H9 (cell line): ENCODE data around the gene EPB41. TPM values are rescaled to one million over a fixed set of nuclear protein-coding genes. Genes with fewer than 3 reads are reported as not detected.

Source experiments
- DNase-seq: peaks from one replicate; pipeline ENCODE4 v3.0.0-alpha.2; 2017
- H2AFZ ChIP-seq: one replicate; pipeline ENCODE4 v1.6.1; 2013; ENCODE audit warnings: mild to moderate bottlenecking, low read length, control low read depth, moderate library complexity
- H2AK5ac ChIP-seq: 2 replicates; pipeline ENCODE4 v1.6.1; 2013; ENCODE audit warnings: low read length, control low read depth, mixed read lengths; ENCODE audit not compliant: insufficient read length
- H2BK120ac ChIP-seq: one replicate; pipeline ENCODE4 v1.6.1; 2013; ENCODE audit warnings: low read depth, mild to moderate bottlenecking, low read length, control low read depth, inconsistent platforms; ENCODE audit not compliant: poor library complexity, severe bottlenecking
- H2BK12ac ChIP-seq: 2 replicates; pipeline ENCODE4 v1.6.1; 2013; ENCODE audit warnings: low read length, control low read depth, mixed read lengths, low read depth; ENCODE audit not compliant: insufficient read length
- H2BK15ac ChIP-seq: 2 replicates; pipeline ENCODE4 v1.6.1; 2013; ENCODE audit warnings: low read depth, low read length, control low read depth
- H2BK20ac ChIP-seq: one replicate; pipeline ENCODE4 v1.6.1; 2013; ENCODE audit warnings: low read depth, mild to moderate bottlenecking, low read length, control low read depth, inconsistent platforms; ENCODE audit not compliant: poor library complexity, severe bottlenecking
- H2BK5ac ChIP-seq: 2 replicates; pipeline ENCODE4 v1.6.1; 2013; ENCODE audit warnings: low read length, control low read depth, mixed read lengths; ENCODE audit not compliant: insufficient read length
- H3K14ac ChIP-seq: 2 replicates; pipeline ENCODE4 v1.6.1; 2013; ENCODE audit warnings: low read length, control low read depth; ENCODE audit not compliant: insufficient read depth
- H3K18ac ChIP-seq: 2 replicates; pipeline ENCODE4 v1.6.1; 2013; ENCODE audit warnings: low read depth, mild to moderate bottlenecking, mixed read lengths, low read length, control low read depth; ENCODE audit not compliant: insufficient read length
- H3K23ac ChIP-seq: 2 replicates; pipeline ENCODE4 v1.6.1; 2013; ENCODE audit warnings: low read length, control low read depth, mixed read lengths, low read depth; ENCODE audit not compliant: insufficient read length
- H3K23me2 ChIP-seq: 2 replicates; pipeline ENCODE4 v1.6.1; 2013; ENCODE audit warnings: low read depth, mild to moderate bottlenecking, mixed read lengths, low read length, control low read depth; ENCODE audit not compliant: insufficient read length, poor library complexity, severe bottlenecking
- H3K27ac ChIP-seq: 2 replicates; pipeline ENCODE4 v1.5.1; 2013; ENCODE audit warnings: low read length, control low read depth, mixed read lengths, low read depth; ENCODE audit not compliant: insufficient read length
- H3K27me3 ChIP-seq: 2 replicates; pipeline ENCODE4 v1.6.1; 2013; ENCODE audit warnings: low read length, control low read depth, inconsistent platforms; ENCODE audit not compliant: insufficient read depth
- H3K4ac ChIP-seq: 2 replicates; pipeline ENCODE4 v1.6.1; 2013; ENCODE audit warnings: low read depth, mild to moderate bottlenecking, control low read depth, inconsistent platforms, low read length, moderate library complexity
- H3K4me1 ChIP-seq: 2 replicates; pipeline ENCODE4 v1.6.1; 2013; ENCODE audit warnings: low read length, control low read depth, inconsistent platforms; ENCODE audit not compliant: insufficient read depth
- H3K4me2 ChIP-seq: 2 replicates; pipeline ENCODE4 v1.6.1; 2013; ENCODE audit warnings: low read length, control low read depth, mixed read lengths; ENCODE audit not compliant: insufficient read length, insufficient read depth
- H3K56ac ChIP-seq: 2 replicates; pipeline ENCODE4 v1.6.1; 2013; ENCODE audit warnings: low read depth, mild to moderate bottlenecking, mixed read lengths, low read length, control low read depth; ENCODE audit not compliant: insufficient read length
- H3K79me1 ChIP-seq: 2 replicates; pipeline ENCODE4 v1.6.1; 2013; ENCODE audit warnings: low read depth, mild to moderate bottlenecking, moderate library complexity, low read length, control low read depth, inconsistent platforms; ENCODE audit not compliant: insufficient read depth, poor library complexity, severe bottlenecking
- H3K79me2 ChIP-seq: 2 replicates; pipeline ENCODE4 v1.6.1; 2013; ENCODE audit warnings: low read length, control low read depth, inconsistent platforms; ENCODE audit not compliant: insufficient read depth
- H3K9ac ChIP-seq: 2 replicates; pipeline ENCODE4 v1.6.1; 2013; ENCODE audit warnings: low read length, control low read depth, mixed read lengths; ENCODE audit not compliant: insufficient read length; ENCODE audit errors: extremely low read depth
- H3K9me3 ChIP-seq: one replicate; pipeline ENCODE4 v1.6.1; 2013; ENCODE audit warnings: low read depth, low read length, inconsistent platforms; ENCODE audit not compliant: control insufficient read depth
- H3T11ph ChIP-seq: one replicate; pipeline ENCODE4 v1.6.1; 2013; ENCODE audit warnings: mild to moderate bottlenecking, low read length, control low read depth, inconsistent platforms
- H4K20me1 ChIP-seq: one replicate; pipeline ENCODE4 v1.6.1; 2013; ENCODE audit not compliant: control insufficient read depth, insufficient read length, insufficient read depth
- H4K5ac ChIP-seq: 2 replicates; pipeline ENCODE4 v1.6.1; 2013; ENCODE audit warnings: low read depth, mild to moderate bottlenecking, mixed read lengths, low read length, control low read depth; ENCODE audit not compliant: insufficient read length
- H4K8ac ChIP-seq: replicated peaks from 2 replicates; pipeline ENCODE4 v1.6.1; 2013; ENCODE audit warnings: low read length, control low read depth, mixed read lengths, low read depth; ENCODE audit not compliant: insufficient read length
- H4K91ac ChIP-seq: 2 replicates; pipeline ENCODE4 v1.6.1; 2013; ENCODE audit warnings: low read depth, mild to moderate bottlenecking, moderate library complexity, mixed read lengths, low read length, control low read depth; ENCODE audit not compliant: insufficient read length
- H3K27ac Mint-ChIP-seq, 3 experiments: 2 replicates in 2 of 3; 3 replicates in 1 of 3; pipeline ENCODE4 v1.8.0; 2020 to 2021; ENCODE audit warnings: mixed read lengths in 3 of 3, mild to moderate bottlenecking in 1 of 3, moderate library complexity in 1 of 3
- H3K27me3 Mint-ChIP-seq: 2 replicates; pipeline ENCODE4 v1.8.0; 2021; ENCODE audit warnings: low read depth, mild to moderate bottlenecking, moderate library complexity, mixed read lengths
- H3K36me3 Mint-ChIP-seq, 3 experiments: 2 replicates in 2 of 3; 3 replicates in 1 of 3; pipeline ENCODE4 v1.8.0; 2020 to 2021; ENCODE audit warnings: low read depth in 3 of 3, mixed read lengths in 3 of 3; ENCODE audit not compliant: insufficient read depth in 1 of 3
- H3K4me1 Mint-ChIP-seq, 2 experiments: 2 replicates each; pipeline ENCODE4 v1.8.0; 2020; ENCODE audit warnings: mixed read lengths in 2 of 2
- H3K4me3 Mint-ChIP-seq, 2 experiments: 2 replicates in 1 of 2; 3 replicates in 1 of 2; pipeline ENCODE4 v1.8.0; 2020 to 2021; ENCODE audit warnings: mild to moderate bottlenecking in 2 of 2, mixed read lengths in 2 of 2, moderate library complexity in 1 of 2
- H3K9me3 Mint-ChIP-seq, 2 experiments: 2 replicates in 1 of 2; 3 replicates in 1 of 2; pipeline ENCODE4 v1.8.0; 2020; ENCODE audit warnings: mild to moderate bottlenecking in 2 of 2, mixed read lengths in 2 of 2, moderate library complexity in 1 of 2
- WGBS: extraction: QIAGEN DNeasy Blood & Tissue Kit; methylation state at CpG from one replicate; pipeline ENCODE4 v1.1.7; 2013; ENCODE audit warnings: missing lambda C conversion rate, low lambda C conversion rate, mixed read lengths; ENCODE audit not compliant: insufficient read length; ENCODE audit errors: extremely low coverage; 5-methylcytosine and 5-hydroxymethylcytosine counted together
- total RNA-seq: library from RNA; stranded (reverse); gene quantifications from 2 replicates; pipeline ENCODE4 v1.2.1, GENCODE V29; 2021
- TF ChIP-seq, protein P1 (sequence below): fragments of 200-600 bp; sonication (generic); conservative IDR thresholded peaks from 3 replicates; pipeline ENCODE4 v1.8.0; 2021; ENCODE audit warnings: antibody characterized with exemption, mild to moderate bottlenecking

The EPB41 gene
- total RNA-seq, 1 experiment from 2014 or later, result 75.4 TPM

DNA sequence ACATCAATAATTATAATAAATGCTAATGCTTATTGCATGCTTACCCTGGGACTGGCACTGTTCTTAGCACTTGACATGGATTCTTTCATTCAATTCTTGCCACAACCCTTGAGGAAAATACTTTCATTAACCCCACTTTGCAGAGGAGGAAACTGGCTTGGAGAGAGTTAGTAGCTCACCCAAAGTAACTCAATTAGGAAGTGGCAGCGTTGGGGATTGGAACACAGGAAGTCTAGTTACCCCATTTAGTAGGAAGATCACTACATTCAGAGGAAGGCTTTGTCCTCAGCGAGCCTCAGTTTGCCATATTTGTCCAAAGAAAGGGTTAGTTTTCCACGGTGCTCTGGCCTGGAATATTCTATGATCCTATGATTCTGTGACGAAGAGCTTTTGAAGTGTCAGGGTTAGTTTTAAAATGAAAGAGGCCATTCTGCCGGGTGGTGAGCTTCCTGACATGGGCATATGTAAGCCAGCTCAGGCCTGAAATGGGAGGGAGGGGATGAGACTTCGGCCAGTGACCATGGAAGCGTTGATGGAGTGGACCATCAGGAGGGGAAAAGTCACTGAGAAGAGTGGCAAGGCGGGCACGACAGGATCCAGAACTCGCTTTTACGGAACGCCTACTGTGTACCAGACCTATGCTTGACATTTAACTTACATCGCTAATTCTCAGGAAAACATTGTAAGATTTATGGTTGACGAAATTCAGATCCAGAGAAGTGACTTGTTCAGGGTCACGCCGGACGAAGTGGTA, 28.2 kb upstream of the EPB41 start:
- Histone ChIP-seq H3K23ac (no peak overlapping the region), H2AK5ac (no peak overlapping the region), H2BK120ac (no peak overlapping the region), H3K23me2 (peaks cover 15% of the 10 kb centered on the region), H3K79me1 (no peaks in the 10 kb centered on the region), H4K5ac (no peak overlapping the region), H3K56ac (no peak overlapping the region), H3K4me1 (peaks cover 16% of the 10 kb centered on the region; the same call in 1 of the 2 replicates), H3K79me2 (no peaks in the 10 kb centered on the region), H3K18ac (no peak overlapping the region), H3K14ac (no peak overlapping the region), H3K4ac (no peak overlapping the region), H2AFZ (no peak overlapping the region), H3T11ph (no peak overlapping the region), H2BK12ac (no peak overlapping the region), H4K8ac (no peak overlapping the region), H4K20me1 (no peaks in the 10 kb centered on the region), H3K9me3 (no peaks in the 10 kb centered on the region), H3K9ac (no peak overlapping the region), H2BK15ac (no peak overlapping the region), H4K91ac (no peak overlapping the region), H3K27me3 (no peaks in the 10 kb centered on the region), H2BK5ac (no peak overlapping the region), H2BK20ac (no peak overlapping the region), H3K4me2 (peak overlapping the region; percentile 82), H3K27ac (no peak overlapping the region)
- WGBS, result no CpG with 5 or more reads among the region's 17 CpGs
- H3K36me3 Mint-ChIP-seq, result no peaks in the 10 kb centered on the region
- H3K4me1 Mint-ChIP-seq, result peaks cover 48 to 50% of the 10 kb centered on the region in 2 experiments
- TF ChIP-seq, protein P1, sequence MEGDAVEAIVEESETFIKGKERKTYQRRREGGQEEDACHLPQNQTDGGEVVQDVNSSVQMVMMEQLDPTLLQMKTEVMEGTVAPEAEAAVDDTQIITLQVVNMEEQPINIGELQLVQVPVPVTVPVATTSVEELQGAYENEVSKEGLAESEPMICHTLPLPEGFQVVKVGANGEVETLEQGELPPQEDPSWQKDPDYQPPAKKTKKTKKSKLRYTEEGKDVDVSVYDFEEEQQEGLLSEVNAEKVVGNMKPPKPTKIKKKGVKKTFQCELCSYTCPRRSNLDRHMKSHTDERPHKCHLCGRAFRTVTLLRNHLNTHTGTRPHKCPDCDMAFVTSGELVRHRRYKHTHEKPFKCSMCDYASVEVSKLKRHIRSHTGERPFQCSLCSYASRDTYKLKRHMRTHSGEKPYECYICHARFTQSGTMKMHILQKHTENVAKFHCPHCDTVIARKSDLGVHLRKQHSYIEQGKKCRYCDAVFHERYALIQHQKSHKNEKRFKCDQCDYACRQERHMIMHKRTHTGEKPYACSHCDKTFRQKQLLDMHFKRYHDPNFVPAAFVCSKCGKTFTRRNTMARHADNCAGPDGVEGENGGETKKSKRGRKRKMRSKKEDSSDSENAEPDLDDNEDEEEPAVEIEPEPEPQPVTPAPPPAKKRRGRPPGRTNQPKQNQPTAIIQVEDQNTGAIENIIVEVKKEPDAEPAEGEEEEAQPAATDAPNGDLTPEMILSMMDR, result no peak
- peak; percentile 21 for DNase-seq
- H3K9me3 Mint-ChIP-seq, result peaks cover 0 to 3% of the 10 kb centered on the region in 2 experiments; a peak in 1 of 5 replicates
- H3K27me3 Mint-ChIP-seq, result peaks cover 19% of the 10 kb centered on the region
- peak overlapping the region in 2 of 3 experiments; percentile 80 to 81; a peak in 4 of 7 replicates for H3K27ac Mint-ChIP-seq
- H3K4me3 Mint-ChIP-seq, result peak overlapping the region; percentile 71 to 85
